Measurements from ENCODE around the gene HOXC9. TPM values are rescaled to one million over a fixed set of nuclear protein-coding genes. Genes with fewer than 3 reads are reported as not detected.

HOXC9 gene
- total RNA-seq, 4 donors from 2014 or later, result 1.7 to 13.2 (median 1.9) TPM; not detected in 1

DNA sequence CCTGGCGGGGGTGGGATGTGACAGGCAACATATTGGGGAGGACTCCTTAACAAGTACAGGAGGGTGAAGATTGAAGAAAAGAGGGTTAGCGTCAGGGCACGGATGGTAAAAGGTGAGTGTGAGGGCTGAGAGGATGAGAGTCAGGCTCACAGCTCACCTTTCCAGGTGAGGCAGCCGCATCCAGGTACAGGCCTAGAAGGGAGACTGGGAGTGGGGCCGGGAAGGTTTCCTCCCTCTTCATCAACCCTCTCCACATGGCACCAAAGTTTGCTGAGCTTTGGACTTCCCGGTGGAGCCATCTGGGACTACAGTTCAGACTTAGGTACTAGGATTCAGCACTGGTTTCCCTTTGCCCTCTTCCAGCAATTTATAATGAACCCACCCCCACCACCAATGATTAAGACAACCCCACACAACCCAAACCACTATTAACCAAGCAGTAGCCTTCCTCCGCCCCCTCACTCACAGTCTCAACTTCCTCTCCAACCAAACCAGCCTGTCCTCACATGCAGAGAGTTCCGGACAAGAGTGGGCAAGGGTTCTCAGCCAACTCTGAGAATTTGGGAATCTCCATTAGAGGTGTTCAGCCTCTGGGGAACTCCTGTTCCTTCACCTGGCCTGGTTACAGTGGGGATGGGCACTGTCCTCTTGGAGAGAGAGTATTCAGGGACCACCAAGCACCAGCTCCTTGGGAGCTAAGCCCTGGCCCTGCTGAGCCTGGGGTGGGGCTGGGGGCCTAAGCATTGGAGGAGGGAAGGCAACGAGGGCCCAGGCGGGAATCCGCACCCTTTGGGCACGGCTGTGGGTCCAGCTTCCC is 51.3 kb downstream of the HOXC9 start:
- DNase-seq, result no peak

DNA sequence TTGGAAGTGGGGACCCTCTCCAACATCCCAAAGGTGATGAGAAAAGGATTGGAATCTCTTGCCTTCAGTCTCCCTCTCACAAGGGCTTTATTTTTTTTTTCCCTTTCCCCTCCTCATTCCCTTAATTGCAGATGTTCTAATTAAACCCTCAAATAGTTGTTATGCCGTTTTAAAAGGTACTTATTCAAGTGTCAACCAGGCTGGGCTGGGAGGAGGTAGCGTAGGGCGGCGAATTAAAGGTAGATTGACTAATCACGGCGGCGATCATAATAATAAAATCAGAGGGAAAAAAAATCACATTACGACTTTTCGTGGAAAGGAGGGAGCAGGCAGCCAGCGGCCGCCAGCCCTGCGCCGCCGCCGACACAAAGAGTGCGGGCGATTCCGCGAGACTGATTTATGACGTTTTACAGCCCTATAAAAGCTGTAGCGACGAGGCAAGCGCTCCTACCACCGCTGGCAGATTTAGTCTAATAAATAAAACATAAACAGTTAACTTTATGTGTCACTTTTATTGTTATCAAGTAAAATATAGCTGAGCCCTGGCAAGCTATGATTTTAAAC is 52.0 kb downstream of the HOXC9 start:
- no peak for DNase-seq
- no peaks in the 10 kb centered on the region for H3K27me3 ChIP-seq

More for the DNA sequence above, 51.3 kb downstream of the HOXC9 start:
- Histone ChIP-seq H3K27me3 (no peaks in the 10 kb centered on the region), H3K27ac (peak overlapping the region in 3 of 4 donors; percentile 38 to 81 (median 78)), H3K9me3 (no peaks in the 10 kb centered on the region), H3K36me3 (no peaks in the 10 kb centered on the region), H3K4me1 (peaks cover 0 to 10% (median 7%) of the 10 kb centered on the region in 4 donors), H3K4me3 (no peak overlapping the region)
- TF ChIP-seq POLR2A (IDR thresholded peaks at IDR 0.05), result no peak
- TF ChIP-seq, protein P1, sequence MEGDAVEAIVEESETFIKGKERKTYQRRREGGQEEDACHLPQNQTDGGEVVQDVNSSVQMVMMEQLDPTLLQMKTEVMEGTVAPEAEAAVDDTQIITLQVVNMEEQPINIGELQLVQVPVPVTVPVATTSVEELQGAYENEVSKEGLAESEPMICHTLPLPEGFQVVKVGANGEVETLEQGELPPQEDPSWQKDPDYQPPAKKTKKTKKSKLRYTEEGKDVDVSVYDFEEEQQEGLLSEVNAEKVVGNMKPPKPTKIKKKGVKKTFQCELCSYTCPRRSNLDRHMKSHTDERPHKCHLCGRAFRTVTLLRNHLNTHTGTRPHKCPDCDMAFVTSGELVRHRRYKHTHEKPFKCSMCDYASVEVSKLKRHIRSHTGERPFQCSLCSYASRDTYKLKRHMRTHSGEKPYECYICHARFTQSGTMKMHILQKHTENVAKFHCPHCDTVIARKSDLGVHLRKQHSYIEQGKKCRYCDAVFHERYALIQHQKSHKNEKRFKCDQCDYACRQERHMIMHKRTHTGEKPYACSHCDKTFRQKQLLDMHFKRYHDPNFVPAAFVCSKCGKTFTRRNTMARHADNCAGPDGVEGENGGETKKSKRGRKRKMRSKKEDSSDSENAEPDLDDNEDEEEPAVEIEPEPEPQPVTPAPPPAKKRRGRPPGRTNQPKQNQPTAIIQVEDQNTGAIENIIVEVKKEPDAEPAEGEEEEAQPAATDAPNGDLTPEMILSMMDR (IDR thresholded peaks at IDR 0.05), result no peak

DNA sequence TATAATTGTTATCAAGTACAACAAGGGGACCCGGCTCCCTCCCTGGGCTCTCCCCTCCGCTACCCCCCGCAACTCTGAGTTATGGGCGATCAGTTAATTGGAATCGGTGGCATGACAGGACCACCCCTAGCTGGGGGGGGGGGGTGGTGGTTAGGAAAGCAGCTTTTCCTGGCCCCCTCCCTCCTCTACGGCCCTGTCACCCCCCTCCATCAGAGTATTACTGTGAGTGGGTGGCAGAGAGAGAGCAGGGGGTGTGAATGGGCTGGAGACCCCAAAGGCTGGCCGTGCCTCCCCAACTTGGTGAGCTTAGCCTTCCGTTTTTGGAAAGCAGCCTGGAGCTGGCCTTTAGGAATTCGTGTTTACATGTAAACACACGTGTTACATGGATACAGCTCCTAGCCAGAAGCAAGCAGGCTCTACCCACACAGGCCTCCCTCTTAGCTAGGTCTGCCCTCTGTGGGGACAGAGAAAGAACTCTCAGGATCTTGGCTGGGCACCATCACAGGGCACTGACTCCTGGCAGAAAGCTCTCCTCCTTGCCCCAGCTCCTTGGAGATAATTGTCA is 52.6 kb downstream of the HOXC9 start:
- H3K27ac ChIP-seq, result peak overlapping the region; percentile 78 to 87 (median 83)

More for the DNA sequence above, 52.0 kb downstream of the HOXC9 start:
- Histone ChIP-seq H3K9me3 (no peaks in the 10 kb centered on the region), H3K4me1 (peaks cover 0 to 10% (median 7%) of the 10 kb centered on the region in 4 donors), H3K4me3 (peak overlapping the region in 1 of 4 donors; percentile 8), H3K36me3 (no peaks in the 10 kb centered on the region), H3K27ac (peak overlapping the region; percentile 78 to 87 (median 83))
- no peak for TF ChIP-seq POLR2A (IDR thresholded peaks at IDR 0.05)
- TF ChIP-seq, protein P1 (IDR thresholded peaks at IDR 0.05), result no peak

More for the DNA sequence above, 52.6 kb downstream of the HOXC9 start:
- Histone ChIP-seq H3K9me3 (no peaks in the 10 kb centered on the region), H3K4me3 (peak overlapping the region in 3 of 4 donors; percentile 49 to 62 (median 49)), H3K27me3 (no peaks in the 10 kb centered on the region), H3K4me1 (peaks cover 0 to 10% (median 7%) of the 10 kb centered on the region in 4 donors), H3K36me3 (no peaks in the 10 kb centered on the region)
- DNase-seq, result no peak
- no peak for TF ChIP-seq POLR2A (IDR thresholded peaks at IDR 0.05)
- TF ChIP-seq, protein P1 (IDR thresholded peaks at IDR 0.05), result no peak

Small RNAs within 50 kb of the gene (small RNA-seq; reads per million reads assigned to genes)
- gene AC012531.3 (0 reads per million in 2 donors), gene AC012531.4 (0 reads per million in 2 donors), gene HOXC5 (0 reads per million in 2 donors), gene MIR196A2 (33.5 to 127 reads per million in 2 donors), gene MIR615 (3.2 to 4.0 reads per million in 2 donors), gene RF01905 (0 reads per million in 2 donors), gene RF01906 (0 reads per million in 2 donors)

Other genes with a start within 250 kb of the HOXC9 start
- gene CISTR, start 248.2 kb upstream of the HOXC9 start, total RNA-seq, result not detected
- gene HOXC13, start 61.3 kb upstream of the HOXC9 start, total RNA-seq, result not detected
- not detected for gene HOXC12, start 45.3 kb upstream of the HOXC9 start, total RNA-seq
- under 1 TPM in 3 of 4 donors, not detected in 1; 0.40 to 0.76 (median 0.70) TPM for gene HOXC11, start 27.0 kb upstream of the HOXC9 start, total RNA-seq
- gene HOTAIR, start 25.2 kb upstream of the HOXC9 start, total RNA-seq, result 1 to 10 TPM in 1 of 4 donors, not detected in 3; 1.4 TPM
- 1 to 10 TPM in 1 of 4 donors, not detected in 3; 1.0 TPM for gene HOXC10, start 15.0 kb upstream of the HOXC9 start, total RNA-seq
- gene HOXC8, start 8.8 kb downstream of the HOXC9 start, total RNA-seq, result 1 to 10 TPM in 3 of 4 donors, under 1 TPM in 1; 0.35 to 1.7 (median 1.1) TPM
- 1 to 10 TPM in 2 of 4 donors, under 1 TPM in 2; 0.70 to 1.7 (median 1.3) TPM for gene HOXC6, start 28.3 kb downstream of the HOXC9 start, total RNA-seq
- gene HOXC5, start 32.9 kb downstream of the HOXC9 start, total RNA-seq, result not detected
- 1 to 10 TPM; 1.1 to 8.3 (median 1.8) TPM for gene HOXC4, start 53.7 kb downstream of the HOXC9 start, total RNA-seq
- gene SMUG1, start 188.8 kb downstream of the HOXC9 start, total RNA-seq, result 10 to 100 TPM; 37.7 to 86.6 (median 54.2) TPM